ENCODE data around the gene C4B. TPM values are rescaled to one million over a fixed set of nuclear protein-coding genes. Genes with fewer than 3 reads are reported as not detected.

C4B gene
- total and polyA plus RNA-seq, 3 donors from 2014 or later: 21.3 to 125 (median 96.7) TPM

- TF ChIP-seq POLR2A (IDR thresholded peaks at IDR 0.05): no peak
- no peak for TF ChIP-seq CTCF (IDR thresholded peaks at IDR 0.05)
- no peaks in the 10 kb centered on the region for H3K9me3 ChIP-seq
- no peak overlapping the region for H3K4me3 ChIP-seq
- no peaks in the 10 kb centered on the region for H3K27me3 ChIP-seq
- WGBS, 2 donors: 51 to 58% methylated on average over 7 of the region's 7 CpGs
- no peaks in the 10 kb centered on the region for H3K36me3 ChIP-seq (ENCODE audit: low read depth, missing control alignments)
- peak overlapping the region; percentile 60 to 65 for H3K27ac ChIP-seq
- peaks cover 49% of the 10 kb centered on the region for H3K4me1 ChIP-seq
- intact Hi-C loops (cut with DNase I; ENCODE audit: low total_unique reads): no loop called here
- no peak for DNase-seq
Measured at GRCh38 chr6:32079566-32080290, 65.1 kb downstream of the C4B start.

GRCh38 chr6:32081168-32081990, 66.8 kb downstream of the C4B start:
- no peaks in the 10 kb centered on the region for H3K27me3 ChIP-seq
- intact Hi-C loops (cut with DNase I; ENCODE audit: low total_unique reads): no loop called here
- H3K27ac ChIP-seq: peak overlapping the region; percentile 63 to 80
- H3K4me1 ChIP-seq: peaks cover 53% of the 10 kb centered on the region
- WGBS, 2 donors: 48 to 53% methylated on average over 17 to 22 of the region's 22 CpGs
- peak; percentile 74 for DNase-seq
- no peaks in the 10 kb centered on the region for H3K9me3 ChIP-seq
- no peaks in the 10 kb centered on the region for H3K36me3 ChIP-seq (ENCODE audit: low read depth, missing control alignments)
- TF ChIP-seq POLR2A (IDR thresholded peaks at IDR 0.05): no peak
- no peak for TF ChIP-seq CTCF (IDR thresholded peaks at IDR 0.05)
- no peak overlapping the region for H3K4me3 ChIP-seq

GRCh38 chr6:32082478-32082877, 67.9 kb downstream of the C4B start:
- DNase-seq: no peak
- 44 to 52% methylated on average over 6 of the region's 6 CpGs for WGBS, 2 donors
- TF ChIP-seq CTCF (IDR thresholded peaks at IDR 0.05): no peak
- no peak for TF ChIP-seq POLR2A (IDR thresholded peaks at IDR 0.05)
- Histone ChIP-seq H3K9me3 (no peaks in the 10 kb centered on the region), H3K27me3 (no peaks in the 10 kb centered on the region), H3K4me1 (peaks cover 56% of the 10 kb centered on the region), H3K27ac (peak overlapping the region; percentile 63 to 80), H3K4me3 (no peak overlapping the region), H3K36me3 (ENCODE audit: low read depth, missing control alignments) (no peaks in the 10 kb centered on the region)
- intact Hi-C loops (cut with DNase I; ENCODE audit: low total_unique reads): no loop called here

- Histone ChIP-seq H3K27ac (no peak overlapping the region), H3K9me3 (no peaks in the 10 kb centered on the region), H3K4me3 (no peak overlapping the region), H3K27me3 (no peaks in the 10 kb centered on the region), H3K4me1 (peaks cover 60% of the 10 kb centered on the region), H3K36me3 (ENCODE audit: low read depth, missing control alignments) (no peaks in the 10 kb centered on the region)
- intact Hi-C loops (cut with DNase I; ENCODE audit: low total_unique reads): no loop called here
- no peak for TF ChIP-seq POLR2A (IDR thresholded peaks at IDR 0.05)
- TF ChIP-seq CTCF (IDR thresholded peaks at IDR 0.05): no peak
- peak; percentile 54 for DNase-seq
- 66 to 83% methylated on average over 9 of the region's 9 CpGs for WGBS, 2 donors
Measured at GRCh38 chr6:32082935-32083334, 68.3 kb downstream of the C4B start.
